Stimulated activated CD8-positive, alpha-beta memory T cell treated with anti-CD3 and anti-CD28 coated beads, Interleukin-7, amount 100 ng/mL, for 4 hours (primary cell): ENCODE data around the gene PRPH2.
"Not testable (repeated sequence)": the region's sequence is repeated elsewhere in the genome, so short reads cannot be mapped to it uniquely, and the experiment has no call there.

ENCODE experiments used
- DNase-seq, 2 donors: peaks; one replicate each; pipeline ENCODE4 v3.0.0-alpha.2; 2020; ENCODE audit warnings: low read depth in 2 of 2

The PRPH2 gene

GRCh38 chr6:42698217-42698616 lies 24.2 kb downstream of the PRPH2 start:
- no peak for DNase-seq

GRCh38 chr6:42697268-42697655 lies 25.1 kb downstream of the PRPH2 start:
- no peak for DNase-seq

GRCh38 chr6:42696526-42697267 lies 25.7 kb downstream of the PRPH2 start:
- no peak for DNase-seq

- DNase-seq: no peak
Observed at GRCh38 chr6:42694586-42694985, 27.8 kb downstream of the PRPH2 start.

GRCh38 chr6:42693725-42694323 lies 28.6 kb downstream of the PRPH2 start:
- no peak for DNase-seq

GRCh38 chr6:42692137-42692911 lies 30.1 kb downstream of the PRPH2 start:
- DNase-seq: no peak

- DNase-seq: no peak
Observed at GRCh38 chr6:42690872-42691271, 31.5 kb downstream of the PRPH2 start.

GRCh38 chr6:42690151-42690702 lies 32.2 kb downstream of the PRPH2 start:
- DNase-seq: no peak

GRCh38 chr6:42689371-42689770 lies 33.0 kb downstream of the PRPH2 start:
- no peak for DNase-seq

- no peak for DNase-seq
Observed at GRCh38 chr6:42688281-42688680, 34.1 kb downstream of the PRPH2 start.

- no peak for DNase-seq
Observed at GRCh38 chr6:42679358-42679757, 43.0 kb downstream of the PRPH2 start.

GRCh38 chr6:42674780-42675179 lies 47.6 kb downstream of the PRPH2 start:
- no peak for DNase-seq

GRCh38 chr6:42674368-42674767 lies 48.0 kb downstream of the PRPH2 start:
- not testable (repeated sequence) for DNase-seq

- no peak for DNase-seq
Observed at GRCh38 chr6:42664718-42665117, 57.7 kb downstream of the PRPH2 start.

- DNase-seq: peak; percentile 66 to 75
Observed at GRCh38 chr6:42661540-42662153, 60.8 kb downstream of the PRPH2 start.

GRCh38 chr6:42659806-42660205 lies 62.6 kb downstream of the PRPH2 start:
- no peak for DNase-seq

GRCh38 chr6:42653851-42654250 lies 68.5 kb downstream of the PRPH2 start:
- DNase-seq: no peak

GRCh38 chr6:42652024-42652746 lies 70.2 kb downstream of the PRPH2 start:
- DNase-seq: no peak
